Prostate gland (tissue), 2 donors: ENCODE results near the gene CIP2A. TPM values are rescaled to one million over a fixed set of nuclear protein-coding genes. Genes with fewer than 3 reads are reported as not detected.

ENCODE experiments used
- DNase-seq: peaks from one replicate; pipeline ENCODE4 v3.0.0-alpha.2; 2019; ENCODE audit warnings: low spot score
- H3K27ac ChIP-seq, 2 donors: fragments of 200-600 bp; sonication (generic); 2 replicates each; pipeline ENCODE4 v1.5.1; 2017 to 2019
- H3K27me3 ChIP-seq: fragments of 200-600 bp; sonication (generic); replicated peaks from 2 replicates; pipeline ENCODE4 v1.5.1; 2019; ENCODE audit not compliant: insufficient read depth
- H3K36me3 ChIP-seq, 2 donors: fragments of 200-600 bp; sonication (generic); 1 replicate in 1 of 2; 2 replicates in 1 of 2; pipeline versions ENCODE4 v1.5.1 to v1.8.1; 2017 to 2019
- H3K4me1 ChIP-seq: fragments of 200-600 bp; sonication (generic); replicated peaks from 2 replicates; pipeline ENCODE4 v1.5.1; 2019
- H3K4me3 ChIP-seq, 2 donors: fragments of 200-600 bp; sonication (generic); 2 replicates each; pipeline ENCODE4 v1.5.1; 2017 to 2019
- H3K9me3 ChIP-seq: fragments of 200-600 bp; sonication (generic); 2 replicates; pipeline ENCODE4 v1.5.1; 2017
- CTCF ChIP-seq, 4 experiments: fragments of 200-600 bp in 2 of 4; fragments of 450-650 bp in 2 of 4; sonication (generic) in 2 of 4; IDR thresholded peaks; 1 replicate in 3 of 4; 2 replicates in 1 of 4; pipeline ENCODE4 v1.5.1; 2016 to 2019; ENCODE audit warnings: antibody characterized with exemption in 4 of 4, mild to moderate bottlenecking in 2 of 4, moderate library complexity in 2 of 4
- POLR2A ChIP-seq: fragments of 450-650 bp; IDR thresholded peaks from one replicate; pipeline ENCODE4 v1.6.1; 2016; ENCODE audit warnings: antibody characterized with exemption, mild to moderate bottlenecking
- POLR2AphosphoS5 ChIP-seq: sonication (generic); formaldehyde crosslinking; IDR thresholded peaks from one replicate; pipeline ENCODE4 v1.6.1; 2017; ENCODE audit warnings: antibody characterized with exemption
- WGBS: methylation state at CpG from one replicate; pipeline ENCODE4 v1.1.5; 2018; 5-methylcytosine and 5-hydroxymethylcytosine counted together
- intact Hi-C: fragments of 100-400 bp; cut with DNase I; formaldehyde crosslinking; loops from one replicate; pipeline ENCODE4 v1.14.2; 2022
- total RNA-seq, 2 donors: library from RNA; depleted of rRNA; stranded (reverse); fragments of >200 nt; gene quantifications; one replicate each; pipeline ENCODE4 v1.1.0, GENCODE V29; 2016

The CIP2A gene
- total RNA-seq, 2 donors from 2014 or later, result 2.0 to 13.8 TPM

- Histone ChIP-seq H3K9me3 (no peaks in the 10 kb centered on the region), H3K4me3 (no peak overlapping the region), H3K4me1 (no peaks in the 10 kb centered on the region), H3K36me3 (no peaks in the 10 kb centered on the region), H3K27me3 (no peaks in the 10 kb centered on the region), H3K27ac (no peak overlapping the region)
- DNase-seq, result no peak
- TF ChIP-seq POLR2AphosphoS5 (no peak), CTCF (IDR thresholded peaks at IDR 0.05) (no peak), POLR2A (no peak)
- intact Hi-C loops, result no loop called here
- 94% methylated on average over 3 of the region's 3 CpGs for WGBS
Measured at GRCh38 chr3:108565506-108565905, 23.7 kb downstream of the CIP2A start.

- Histone ChIP-seq H3K27me3 (no peaks in the 10 kb centered on the region), H3K9me3 (no peaks in the 10 kb centered on the region), H3K4me1 (no peaks in the 10 kb centered on the region), H3K36me3 (no peaks in the 10 kb centered on the region), H3K4me3 (no peak overlapping the region), H3K27ac (no peak overlapping the region)
- TF ChIP-seq CTCF (IDR thresholded peaks at IDR 0.05), result no peak
- no peak for DNase-seq
- intact Hi-C loops, result no loop called here
Measured at GRCh38 chr3:108564564-108564963, 24.7 kb downstream of the CIP2A start.

DNA sequence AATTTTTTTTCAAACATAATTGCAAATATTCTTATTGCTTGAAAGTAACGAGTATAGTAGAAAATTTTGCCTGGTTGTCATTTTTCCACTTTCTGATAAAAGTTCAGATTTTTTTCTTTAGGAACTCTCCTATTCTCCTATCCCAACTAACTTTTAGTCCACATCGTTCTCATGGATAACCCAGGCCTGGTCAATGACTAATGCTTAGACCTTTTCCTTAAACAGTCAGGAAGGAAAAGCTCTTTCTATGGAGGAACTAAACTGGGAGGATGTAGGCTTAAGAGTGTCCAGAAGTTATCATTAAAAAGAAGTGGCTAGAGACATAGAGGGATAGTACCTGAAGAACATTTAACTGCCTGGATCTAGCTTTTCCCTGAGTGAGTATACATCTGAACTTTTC lies 26.7 kb downstream of the CIP2A start:
- TF ChIP-seq POLR2A (no peak), POLR2AphosphoS5 (no peak), CTCF (IDR thresholded peaks at IDR 0.05) (no peak)
- Histone ChIP-seq H3K36me3 (no peaks in the 10 kb centered on the region), H3K27me3 (no peaks in the 10 kb centered on the region), H3K4me1 (no peaks in the 10 kb centered on the region), H3K9me3 (no peaks in the 10 kb centered on the region), H3K27ac (no peak overlapping the region), H3K4me3 (no peak overlapping the region)
- intact Hi-C loops, result no loop called here
- WGBS, result 95% methylated on average over 2 of the region's 2 CpGs
- no peak for DNase-seq

GRCh38 chr3:108555966-108556581 lies 33.2 kb downstream of the CIP2A start:
- H3K4me3 ChIP-seq, result no peak overlapping the region
- intact Hi-C loops, result no loop called here
- 57% methylated on average over 2 of the region's 2 CpGs for WGBS
- H3K27me3 ChIP-seq, result no peaks in the 10 kb centered on the region
- no peaks in the 10 kb centered on the region for H3K4me1 ChIP-seq
- H3K36me3 ChIP-seq, result no peaks in the 10 kb centered on the region
- TF ChIP-seq CTCF (IDR thresholded peaks at IDR 0.05), result no peak
- TF ChIP-seq POLR2A, result no peak
- peak; percentile 4 for TF ChIP-seq POLR2AphosphoS5
- no peaks in the 10 kb centered on the region for H3K9me3 ChIP-seq
- DNase-seq, result no peak
- peak overlapping the region in 1 of 2 donors; percentile 69 for H3K27ac ChIP-seq

GRCh38 chr3:108554913-108555571 lies 34.2 kb downstream of the CIP2A start:
- TF ChIP-seq POLR2A (no peak), CTCF (IDR thresholded peaks at IDR 0.05) (no peak), POLR2AphosphoS5 (no peak)
- no peak for DNase-seq
- no peaks in the 10 kb centered on the region for H3K9me3 ChIP-seq
- H3K27me3 ChIP-seq, result no peaks in the 10 kb centered on the region
- intact Hi-C loops, result no loop called here
- 56% methylated on average over 3 of the region's 3 CpGs for WGBS
- H3K27ac ChIP-seq, result peak overlapping the region; percentile 4 to 69
- no peaks in the 10 kb centered on the region for H3K4me1 ChIP-seq
- H3K36me3 ChIP-seq, result no peaks in the 10 kb centered on the region
- no peak overlapping the region for H3K4me3 ChIP-seq
